SHP77 (cell line): ENCODE results near the gene TBC1D22A.

Experiments used
- DNase-seq, 2 experiments: peaks; one replicate each; lab custom pipeline; 2025; lab: John Stamatoyannopoulos, UW

TBC1D22A gene

DNA sequence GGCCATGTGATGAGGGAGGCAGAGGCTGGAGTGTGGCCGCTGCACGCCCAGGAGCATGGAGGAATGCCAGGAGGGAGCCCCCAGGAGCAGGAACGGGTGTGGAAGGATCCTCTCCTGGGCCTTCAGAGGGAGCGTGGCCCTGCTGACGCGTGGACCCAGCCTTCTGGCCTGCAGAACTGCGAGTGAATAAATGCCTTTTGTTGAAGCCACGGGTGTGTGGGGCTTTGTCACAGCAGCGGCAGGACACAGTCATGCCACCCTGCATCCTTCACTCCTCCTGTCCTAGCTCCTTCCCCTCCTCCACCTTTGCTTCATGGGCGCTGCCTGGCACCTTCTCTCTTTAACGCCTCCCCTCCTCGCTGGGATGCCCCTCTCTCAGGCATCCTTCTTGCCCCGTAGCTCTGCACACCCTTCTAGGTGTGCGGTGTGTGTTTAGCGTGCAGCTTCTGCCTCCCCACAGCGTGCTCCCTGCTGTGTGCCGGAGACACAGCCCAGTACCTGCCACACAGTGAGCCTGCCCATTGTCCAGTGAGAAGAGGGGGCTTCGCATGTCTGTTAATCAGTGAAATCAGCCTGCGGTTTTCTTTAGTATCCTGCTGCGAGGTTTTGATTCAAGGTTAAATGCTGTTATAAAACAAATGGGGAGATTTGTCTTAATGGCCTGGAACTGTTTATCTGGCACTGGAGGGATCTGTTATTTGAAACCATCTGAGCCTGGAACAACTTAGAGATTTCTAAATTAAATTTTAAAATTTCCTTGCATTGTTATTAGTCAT, 459.6 kb downstream of the TBC1D22A start:
- no peak for DNase-seq
